K562 (cell line): ENCODE results near the gene C2CD5. TPM values are rescaled to one million over a fixed set of nuclear protein-coding genes. Genes with fewer than 3 reads are reported as not detected.

Experiments used
- ATAC-seq: fragments of 200-7000 bp; cut with Tn5 transposase; 3 replicates; pipeline ENCODE4 v1.9.1; 2020; ENCODE audit warnings: moderate library complexity
- BruUV-seq: library from RNA; stranded (reverse); fragments of 400-500 nt; replicated peaks from 2 replicates; lab custom pipeline; 2021; lab: Mats Ljungman, UMichigan
- CTCF ChIA-PET: fragments of 300-600 bp; formaldehyde crosslinking; extraction: SDS; loops from one replicate; lab custom pipeline; 2021; ENCODE audit warnings: low intra/inter-chr PET ratio; lab: Yijun Ruan, JAX
- POLR2A ChIA-PET: fragments of 300-600, 350-650 bp; sonication (Branson Sonifier 250); formaldehyde crosslinking; extraction: SDS; loops from one replicate; lab custom pipeline; 2021; ENCODE audit warnings: antibody characterized with exemption, inconsistent platforms; lab: Yijun Ruan, JAX
- DNase-seq, 4 experiments: peaks; one replicate each; pipeline versions ENCODE4 v3.0.0 to v3.0.0-alpha.2; 2011 to 2018; ENCODE audit warnings: low spot score in 3 of 4, mixed read lengths in 3 of 4; ENCODE audit errors: extremely low read depth in 1 of 4
- FAIRE-seq: peaks from 2 replicates; lab custom pipeline; 2011; peaks lifted over from hg19 to GRCh38; lab: Jason Lieb, UNC
- H2AFZ ChIP-seq: 2 replicates; pipeline ENCODE4 v1.6.0; 2011; ENCODE audit warnings: low read depth, low read length, control low read depth, inconsistent platforms
- H3K27ac ChIP-seq: fragments of 200-600 bp; 3 replicates; pipeline ENCODE4 v1.8.0; 2011; ENCODE audit warnings: low read depth, mild to moderate bottlenecking, control low read depth, inconsistent platforms, low read length, moderate library complexity, mixed read lengths; ENCODE audit errors: extremely low read depth
- H3K27me3 ChIP-seq, 2 experiments: fragments of 300-600 bp in 1 of 2; 2 replicates in 1 of 2; 3 replicates in 1 of 2; pipeline versions ENCODE4 v1.6.0 to v1.8.0; 2011; ENCODE audit warnings: inconsistent platforms in 2 of 2, low read length in 2 of 2, mild to moderate bottlenecking in 1 of 2, mixed read lengths in 1 of 2, moderate library complexity in 1 of 2; ENCODE audit not compliant: control insufficient read depth in 2 of 2, insufficient read depth in 2 of 2
- H3K36me3 ChIP-seq: fragments of 300-600 bp; 3 replicates; pipeline ENCODE4 v1.8.0; 2011; ENCODE audit warnings: mild to moderate bottlenecking, low read length, inconsistent platforms; ENCODE audit not compliant: control insufficient read depth, insufficient read depth
- H3K4me1 ChIP-seq, 2 experiments: fragments of 200-600 bp in 1 of 2; replicated peaks in 1 of 2; 2 replicates in 1 of 2; 3 replicates in 1 of 2; pipeline versions ENCODE4 v1.5.1 to v1.8.0; 2011; ENCODE audit warnings: inconsistent platforms in 2 of 2, low read length in 2 of 2, mild to moderate bottlenecking in 1 of 2, mixed read lengths in 1 of 2, moderate library complexity in 1 of 2; ENCODE audit not compliant: control insufficient read depth in 2 of 2, insufficient read depth in 2 of 2
- H3K4me2 ChIP-seq: 2 replicates; pipeline ENCODE4 v1.6.1; 2011; ENCODE audit warnings: low read length, control low read depth, inconsistent platforms, mixed read lengths; ENCODE audit not compliant: insufficient read depth
- H3K4me3 ChIP-seq: fragments of 200-600 bp; sonication (generic), shearing (Covaris generic); 2 replicates; pipeline ENCODE4 v1.5.1; 2016; ENCODE audit warnings: control low read depth, inconsistent platforms
- H3K79me2 ChIP-seq: fragments of 200-600 bp; 3 replicates; pipeline ENCODE4 v1.8.0; 2011; ENCODE audit warnings: low read length, inconsistent platforms; ENCODE audit not compliant: control insufficient read depth, insufficient read depth
- H3K9ac ChIP-seq, 2 experiments: 2 replicates each; pipeline versions ENCODE4 v1.6.0 to v1.6.1; 2011; ENCODE audit warnings: low read depth in 2 of 2, low read length in 2 of 2, control low read depth in 1 of 2, inconsistent platforms in 1 of 2, mild to moderate bottlenecking in 1 of 2, mixed read lengths in 1 of 2; ENCODE audit not compliant: insufficient read depth in 1 of 2
- H3K9me1 ChIP-seq: one replicate; pipeline ENCODE4 v1.6.0; 2011; ENCODE audit warnings: inconsistent platforms, mild to moderate bottlenecking, low read length, moderate library complexity; ENCODE audit not compliant: control insufficient read depth, insufficient read depth
- H3K9me3 ChIP-seq: replicated peaks from 2 replicates; pipeline ENCODE4 v1.5.1; 2011; ENCODE audit warnings: low read depth, low read length, inconsistent platforms; ENCODE audit not compliant: control insufficient read depth, insufficient read depth
- H4K20me1 ChIP-seq: replicated peaks from 2 replicates; pipeline ENCODE4 v1.6.1; 2011; ENCODE audit warnings: low read length, inconsistent platforms, mixed read lengths; ENCODE audit not compliant: control insufficient read depth, insufficient read depth
- BCOR ChIP-seq: fragments of 450-650 bp; IDR thresholded peaks from 2 replicates; pipeline ENCODE4 v1.6.1; 2016
- ELF4 ChIP-seq: fragments of 450-650 bp; formaldehyde crosslinking; IDR thresholded peaks from 2 replicates; pipeline ENCODE4 v1.4.0; 2022; ENCODE audit warnings: missing genetic modification characterization
- HBP1 ChIP-seq: fragments of 450-650 bp; formaldehyde crosslinking; IDR thresholded peaks from 2 replicates; pipeline ENCODE4 v1.4.0; 2022; ENCODE audit warnings: missing genetic modification characterization
- PTTG1 ChIP-seq: fragments of 450-650 bp; IDR thresholded peaks from 2 replicates; pipeline ENCODE4 v1.6.1; 2016; ENCODE audit warnings: low read depth, mild to moderate bottlenecking, missing genetic modification characterization, missing compliant biosample characterization
- RFX7 ChIP-seq: fragments of 250-450 bp; sonication (Bioruptor Pico); IDR thresholded peaks from 2 replicates; pipeline ENCODE4 v1.5.1; 2021; ENCODE audit warnings: mild to moderate bottlenecking
- SRF ChIP-seq, 2 experiments: fragments of 250-450, 450-650 bp in 1 of 2; sonication (Bioruptor Pico) in 1 of 2; sonication (generic) in 1 of 2; formaldehyde crosslinking; IDR thresholded peaks; 2 replicates each; pipeline versions ENCODE4 v1.5.0 to v1.5.1; 2020 to 2022; ENCODE audit warnings: mild to moderate bottlenecking in 1 of 2, missing genetic modification reagents in 1 of 2
- TCFL5 ChIP-seq: fragments of 250-450 bp; sonication (Bioruptor Pico); conservative IDR thresholded peaks from 2 replicates; pipeline ENCODE4 v1.6.1; 2021; ENCODE audit warnings: mild to moderate bottlenecking, moderate library complexity, matching md5 sums
- ZNF354B ChIP-seq: fragments of 250-450 bp; sonication (Bioruptor Pico); IDR thresholded peaks from 2 replicates; pipeline ENCODE4 v1.4.0; 2020
- WGBS: fragments of 100-300 bp; shearing (Covaris generic); methylation state at CpG from one replicate; pipeline ENCODE4 v1.1.6; 2016; ENCODE audit warnings: low coverage, mixed read lengths; ENCODE audit not compliant: insufficient coverage; ENCODE audit errors: missing lambda C conversion rate; 5-methylcytosine and 5-hydroxymethylcytosine counted together
- in situ Hi-C: fragments of 300-500 bp; cut with MboI; formaldehyde crosslinking; loops from 4 replicates; pipeline ENCODE4 v1.15.0; 2018; ENCODE audit warnings: inconsistent platforms, mixed read lengths
- intact Hi-C: fragments of 100-400 bp; cut with micrococcal nuclease; formaldehyde crosslinking; loops from 2 replicates; pipeline ENCODE4 v1.14.2; 2022
- polyA plus RNA-seq, 8 experiments: library from polyadenylated mRNA; depleted of rRNA in 4 of 8; stranded (reverse) in 5 of 8; unstranded in 3 of 8; fragments of >200 nt; fragmentation: Nextera tagmentation in 2 of 8; fragmentation: Illumina TruSeq in 1 of 8; extraction: Ambion mirVana in 2 of 8; extraction: Trizol in 1 of 8; gene quantifications; 2 replicates each; pipeline versions ENCODE4 v1.2.1 to v1.2.3, GENCODE V29; 2011 to 2014; ENCODE audit warnings: inconsistent platforms in 1 of 8, missing spikeins in 1 of 8
- total RNA-seq, 7 experiments: library from RNA; depleted of rRNA in 6 of 7; stranded (reverse); fragments of >200 nt in 6 of 7; fragmentation: Illumina TruSeq in 2 of 7; extraction: Trizol in 2 of 7; gene quantifications; 2 replicates each; pipeline versions ENCODE4 v1.2.1 to v1.2.3, GENCODE V29; 2011 to 2021; ENCODE audit warnings: low replicate concordance in 1 of 7
- TF ChIP-seq, protein P1 (sequence below), 2 experiments: fragments of 450-650 bp in 1 of 2; sonication (generic) in 1 of 2; formaldehyde crosslinking; conservative IDR thresholded peaks; 2 replicates each; pipeline versions ENCODE4 v1.4.0 to v1.8.1; 2020 to 2022; ENCODE audit warnings: mild to moderate bottlenecking in 1 of 2, missing genetic modification reagents in 1 of 2

Gene C2CD5
- total and polyA plus RNA-seq, 9 of the 15 experiments (the other 6 are each of a cell fraction or from before 2014, with no cell fraction given), result 5.1 to 24.1 (median 14.3) TPM

DNA sequence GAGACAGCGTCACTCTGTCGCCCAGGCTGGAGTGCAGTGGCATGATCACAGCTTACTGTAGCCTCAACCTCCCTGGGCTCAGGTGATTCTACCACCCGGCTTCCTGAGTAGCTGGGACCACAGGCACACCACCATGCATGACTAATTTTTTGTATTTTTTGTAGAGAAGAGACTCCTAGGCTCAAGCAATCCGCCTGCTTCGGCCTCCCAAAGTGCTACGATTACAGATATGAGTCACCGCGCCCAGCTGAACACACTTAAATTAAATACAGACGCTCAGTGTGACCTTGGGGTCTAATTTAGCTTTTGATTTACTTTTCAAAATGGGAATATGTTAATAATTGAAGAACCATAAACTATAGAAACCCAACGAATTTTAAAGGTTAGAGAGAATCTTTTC, 77.2 kb downstream of the C2CD5 start:
- POLR2A ChIA-PET, result no interaction called here
- TF ChIP-seq BCOR (no peak), PTTG1 (tag) (no peak), ELF4 (CRISPR knock-in tag) (no peak), RFX7 (no peak), HBP1 (CRISPR knock-in tag) (no peak), ZNF354B (CRISPR knock-in tag) (no peak), SRF (CRISPR knock-in tag; IDR thresholded peaks at IDR 0.05) (no peak), TCFL5 (CRISPR knock-in tag) (no peak)
- TF ChIP-seq, protein P1, sequence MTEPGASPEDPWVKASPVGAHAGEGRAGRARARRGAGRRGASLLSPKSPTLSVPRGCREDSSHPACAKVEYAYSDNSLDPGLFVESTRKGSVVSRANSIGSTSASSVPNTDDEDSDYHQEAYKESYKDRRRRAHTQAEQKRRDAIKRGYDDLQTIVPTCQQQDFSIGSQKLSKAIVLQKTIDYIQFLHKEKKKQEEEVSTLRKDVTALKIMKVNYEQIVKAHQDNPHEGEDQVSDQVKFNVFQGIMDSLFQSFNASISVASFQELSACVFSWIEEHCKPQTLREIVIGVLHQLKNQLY (CRISPR knock-in tag; conservative IDR thresholded peaks at IDR 0.05), result no peak
- no peak for FAIRE-seq

More for the DNA sequence above, 77.2 kb downstream of the C2CD5 start:
- CTCF ChIA-PET, result no interaction called here
- Histone ChIP-seq H3K36me3 (peaks cover 6% of the 10 kb centered on the region; the same call in 1 of the 3 replicates), H3K9ac (no peak overlapping the region), H3K79me2 (no peaks in the 10 kb centered on the region), H3K9me1 (no peaks in the 10 kb centered on the region), H3K4me1 (no peaks in the 10 kb centered on the region), H4K20me1 (no peaks in the 10 kb centered on the region), H3K9me3 (no peaks in the 10 kb centered on the region), H3K27ac (no peak overlapping the region), H2AFZ (no peak overlapping the region), H3K4me3 (no peak overlapping the region), H3K4me2 (no peak overlapping the region), H3K27me3 (no peaks in the 10 kb centered on the region)
- ATAC-seq (no peak), DNase-seq (no peak)
- intact Hi-C loops, result no loop called here
- BruUV-seq, result no TSS peak
- in situ Hi-C loops, result no loop called here
- WGBS, result 78% methylated on average over 10 of the region's 10 CpGs
